MCF 10A (cell line): ENCODE results near the gene SMARCD2. TPM values are rescaled to one million over a fixed set of nuclear protein-coding genes. Genes with fewer than 3 reads are reported as not detected.

ENCODE experiments used
- BruUV-seq: library from RNA; stranded (reverse); fragments of 400-500 nt; replicated peaks from 2 replicates; lab custom pipeline; 2021; lab: Mats Ljungman, UMichigan
- CTCF ChIA-PET: fragments of 300-600 bp; sonication (Branson Sonifier 250); formaldehyde crosslinking; extraction: SDS; loops from one replicate; lab custom pipeline; 2021; ENCODE audit warnings: antibody characterized with exemption, inconsistent platforms; lab: Yijun Ruan, JAX
- POLR2A ChIA-PET: fragments of 300-600, 350-650 bp; sonication (Branson Sonifier 250); formaldehyde crosslinking; extraction: SDS; loops from one replicate; lab custom pipeline; 2020; ENCODE audit warnings: antibody characterized with exemption, inconsistent platforms; lab: Yijun Ruan, JAX
- DNase-seq: peaks from one replicate; pipeline ENCODE4 v3.0.0-alpha.2; 2018; ENCODE audit not compliant: unreplicated experiment
- H3K27ac Mint-ChIP-seq: one replicate; pipeline ENCODE4 v1.8.0; 2022; ENCODE audit warnings: mild to moderate bottlenecking, low read depth, mixed read lengths; ENCODE audit not compliant: unreplicated experiment
- H3K27me3 Mint-ChIP-seq: one replicate; pipeline ENCODE4 v1.8.0; 2022; ENCODE audit warnings: mixed read lengths; ENCODE audit not compliant: insufficient read depth, unreplicated experiment
- H3K36me3 Mint-ChIP-seq: one replicate; pipeline ENCODE4 v1.8.0; 2022; ENCODE audit warnings: mild to moderate bottlenecking, moderate library complexity, mixed read lengths; ENCODE audit not compliant: insufficient read depth, unreplicated experiment
- H3K4me1 Mint-ChIP-seq: one replicate; pipeline ENCODE4 v1.8.0; 2022; ENCODE audit warnings: mixed read lengths; ENCODE audit not compliant: insufficient read depth, unreplicated experiment
- H3K4me3 Mint-ChIP-seq: one replicate; pipeline ENCODE4 v1.8.0; 2022; ENCODE audit warnings: mild to moderate bottlenecking, moderate library complexity, mixed read lengths; ENCODE audit not compliant: unreplicated experiment
- H3K9me3 Mint-ChIP-seq: one replicate; pipeline ENCODE4 v1.8.0; 2022; ENCODE audit warnings: mixed read lengths; ENCODE audit not compliant: unreplicated experiment
- intact Hi-C: fragments of 100-400 bp; cut with micrococcal nuclease; formaldehyde crosslinking; loops from 2 replicates; pipeline ENCODE4 v1.14.1; 2022
- total RNA-seq: library from RNA; stranded (reverse); gene quantifications from 2 replicates; pipeline ENCODE4 v1.2.3, GENCODE V29; 2022
- TF ChIP-seq, protein P1 (sequence below): fragments of 200-600 bp; IDR thresholded peaks from one replicate; pipeline ENCODE4 v1.8.0; 2022; ENCODE audit warnings: antibody characterized with exemption, mild to moderate bottlenecking; ENCODE audit not compliant: unreplicated experiment

SMARCD2 gene
- total RNA-seq, 1 experiment from 2014 or later = 54.6 TPM

DNA sequence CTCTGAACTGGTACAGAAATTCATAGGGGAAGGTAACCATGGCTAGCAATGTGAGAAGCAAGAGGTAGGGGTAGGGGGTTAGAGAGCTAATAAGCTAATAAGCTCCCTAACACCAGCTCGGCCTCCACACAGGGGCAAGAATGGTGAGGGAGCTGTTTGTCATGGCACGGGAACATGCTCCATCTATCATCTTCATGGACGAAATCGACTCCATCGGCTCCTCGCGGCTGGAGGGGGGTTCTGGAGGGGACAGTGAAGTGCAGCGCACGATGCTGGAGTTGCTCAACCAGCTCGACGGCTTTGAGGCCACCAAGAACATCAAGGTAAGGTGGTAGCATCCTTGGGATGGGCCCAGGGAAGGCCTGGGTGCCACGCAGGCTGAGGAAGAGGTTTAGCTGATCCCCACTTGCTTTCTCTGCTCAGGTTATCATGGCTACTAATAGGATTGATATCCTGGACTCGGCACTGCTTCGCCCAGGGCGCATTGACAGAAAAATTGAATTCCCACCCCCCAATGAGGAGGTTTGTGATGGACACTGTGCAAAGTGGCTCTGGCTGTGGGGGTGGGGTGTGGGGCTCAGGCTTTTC lies 11.5 kb downstream of the SMARCD2 start:
- TF ChIP-seq, protein P1, sequence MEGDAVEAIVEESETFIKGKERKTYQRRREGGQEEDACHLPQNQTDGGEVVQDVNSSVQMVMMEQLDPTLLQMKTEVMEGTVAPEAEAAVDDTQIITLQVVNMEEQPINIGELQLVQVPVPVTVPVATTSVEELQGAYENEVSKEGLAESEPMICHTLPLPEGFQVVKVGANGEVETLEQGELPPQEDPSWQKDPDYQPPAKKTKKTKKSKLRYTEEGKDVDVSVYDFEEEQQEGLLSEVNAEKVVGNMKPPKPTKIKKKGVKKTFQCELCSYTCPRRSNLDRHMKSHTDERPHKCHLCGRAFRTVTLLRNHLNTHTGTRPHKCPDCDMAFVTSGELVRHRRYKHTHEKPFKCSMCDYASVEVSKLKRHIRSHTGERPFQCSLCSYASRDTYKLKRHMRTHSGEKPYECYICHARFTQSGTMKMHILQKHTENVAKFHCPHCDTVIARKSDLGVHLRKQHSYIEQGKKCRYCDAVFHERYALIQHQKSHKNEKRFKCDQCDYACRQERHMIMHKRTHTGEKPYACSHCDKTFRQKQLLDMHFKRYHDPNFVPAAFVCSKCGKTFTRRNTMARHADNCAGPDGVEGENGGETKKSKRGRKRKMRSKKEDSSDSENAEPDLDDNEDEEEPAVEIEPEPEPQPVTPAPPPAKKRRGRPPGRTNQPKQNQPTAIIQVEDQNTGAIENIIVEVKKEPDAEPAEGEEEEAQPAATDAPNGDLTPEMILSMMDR = no peak
- TSS peak; percentile 75 for BruUV-seq
- ChIA-PET CTCF (interaction anchor here (0.6 to 1.1 kb wide), 4 partner anchors 155 to 405 kb away, joined by 3 to 5 read pairs (median 4); no protein-coding TSS in a partner anchor), POLR2A (interaction anchor here (1.0 to 8.7 kb wide), 3 partner anchors 10 to 39 kb away, joined by 4 to 187 read pairs (median 4); partner anchors contain the start of gene SMARCD2)
- intact Hi-C loops = no loop called here
- no peak overlapping the region for H3K4me3 Mint-ChIP-seq
- H3K27me3 Mint-ChIP-seq = no peaks in the 10 kb centered on the region
- no peak for DNase-seq
- peaks cover 16% of the 10 kb centered on the region for H3K4me1 Mint-ChIP-seq
- H3K36me3 Mint-ChIP-seq = peaks cover 73% of the 10 kb centered on the region
- no peaks in the 10 kb centered on the region for H3K9me3 Mint-ChIP-seq
- peak overlapping the region; percentile 68 for H3K27ac Mint-ChIP-seq

DNA sequence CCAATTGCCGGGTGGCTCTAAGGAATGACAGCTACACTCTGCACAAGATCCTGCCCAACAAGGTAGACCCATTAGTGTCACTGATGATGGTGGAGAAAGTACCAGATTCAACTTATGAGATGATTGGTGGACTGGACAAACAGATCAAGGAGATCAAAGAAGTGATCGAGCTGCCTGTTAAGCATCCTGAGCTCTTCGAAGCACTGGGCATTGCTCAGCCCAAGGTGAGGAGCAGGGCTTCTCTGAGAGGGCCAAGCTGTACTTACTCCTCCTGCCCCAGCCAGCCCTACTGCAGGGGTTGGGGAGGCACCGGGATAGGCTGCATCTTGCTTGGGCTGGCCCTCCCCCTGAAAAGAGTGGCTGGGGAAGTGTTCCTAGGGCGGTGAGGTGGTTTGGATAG lies 12.2 kb downstream of the SMARCD2 start:
- intact Hi-C loops = no loop called here
- POLR2A ChIA-PET = interaction anchor here (1.0 to 8.7 kb wide), 5 partner anchors 11 to 676 kb away, joined by 3 to 187 read pairs (median 4); partner anchors contain the start of genes CCDC47, DDX42, DDX5 and SMARCD2
- CTCF ChIA-PET = interaction anchor here (0.7 to 1.1 kb wide), 3 partner anchors 11 to 404 kb away, joined by 3 to 5 read pairs (median 3); no protein-coding TSS in a partner anchor

DNA sequence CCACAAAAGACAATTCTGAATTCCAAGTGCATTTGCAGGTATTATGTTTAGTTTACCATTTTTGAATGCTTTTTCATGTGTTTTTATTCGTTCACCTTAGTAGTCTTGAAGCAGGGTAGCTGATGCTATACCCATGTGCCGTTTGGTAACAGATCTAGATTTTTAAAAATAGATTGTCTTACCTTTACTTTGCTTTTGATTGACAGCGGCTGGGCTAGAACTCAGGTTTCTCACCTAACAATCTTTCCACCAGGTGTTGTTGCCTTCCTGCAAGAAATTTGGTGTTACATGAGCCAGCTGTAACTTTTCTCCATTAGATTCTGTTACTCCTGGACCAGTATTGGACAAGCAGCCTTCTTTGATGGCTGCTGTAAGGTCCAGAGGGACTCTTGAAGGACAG lies 13.5 kb downstream of the SMARCD2 start:
- CTCF ChIA-PET = interaction anchor here (0.6 to 2.0 kb wide), 5 partner anchors 10 to 73 kb away, joined by 3 to 8 read pairs (median 4); no protein-coding TSS in a partner anchor

More for the DNA sequence above, 12.2 kb downstream of the SMARCD2 start:
- peaks cover 22% of the 10 kb centered on the region for H3K4me1 Mint-ChIP-seq
- peaks cover 70% of the 10 kb centered on the region for H3K36me3 Mint-ChIP-seq
- TF ChIP-seq, protein P1 = no peak
- BruUV-seq = no TSS peak
- H3K9me3 Mint-ChIP-seq = no peaks in the 10 kb centered on the region
- no peak overlapping the region for H3K4me3 Mint-ChIP-seq
- no peak for DNase-seq
- H3K27ac Mint-ChIP-seq = peak overlapping the region; percentile 68
- H3K27me3 Mint-ChIP-seq = no peaks in the 10 kb centered on the region

More for the DNA sequence above, 13.5 kb downstream of the SMARCD2 start:
- peaks cover 23% of the 10 kb centered on the region for H3K4me1 Mint-ChIP-seq
- no peak for DNase-seq
- BruUV-seq = no TSS peak
- H3K27me3 Mint-ChIP-seq = no peaks in the 10 kb centered on the region
- no peak overlapping the region for H3K27ac Mint-ChIP-seq
- no peaks in the 10 kb centered on the region for H3K9me3 Mint-ChIP-seq
- POLR2A ChIA-PET = interaction anchor here (1.0 to 8.7 kb wide), 11 partner anchors 12 to 677 kb away, joined by 3 to 187 read pairs (median 5); partner anchors contain the start of genes CCDC47, DCAF7, DDX42 and DDX5
- TF ChIP-seq, protein P1 = no peak
- intact Hi-C loops = no loop called here
- H3K36me3 Mint-ChIP-seq = peaks cover 70% of the 10 kb centered on the region
- peak overlapping the region; percentile 45 for H3K4me3 Mint-ChIP-seq
